Kidney (tissue), 14 donors: ENCODE results near the gene ARSG. TPM values are rescaled to one million over a fixed set of nuclear protein-coding genes. Genes with fewer than 3 reads are reported as not detected.
A peak's percentile ranks its signal among the peaks of the same experiment; 100 is the strongest.

Experiments
- DNase-seq, 5 donors: peaks; one replicate each; pipeline ENCODE4 v3.0.0-alpha.2; 2013 to 2020
- FAIRE-seq: peaks from 2 replicates; lab custom pipeline; 2012; peaks lifted over from hg19 to GRCh38; lab: Jason Lieb, UNC
- H3K27ac ChIP-seq, 2 donors: one replicate each; pipeline ENCODE4 v1.7.0; 2013; ENCODE audit warnings: low read depth in 2 of 2, low read length in 2 of 2, inconsistent platforms in 1 of 2
- H3K27me3 ChIP-seq: one replicate; pipeline ENCODE4 v1.7.1; 2013; ENCODE audit warnings: low read length, inconsistent platforms; ENCODE audit not compliant: control insufficient read depth, insufficient read depth
- H3K36me3 ChIP-seq, 3 donors: one replicate each; pipeline versions ENCODE4 v1.7.0 to v1.7.1; 2013; ENCODE audit warnings: low read length in 3 of 3, control low read depth in 1 of 3, inconsistent platforms in 1 of 3; ENCODE audit not compliant: insufficient read depth in 3 of 3, control insufficient read depth in 2 of 3
- H3K4me1 ChIP-seq, 3 donors: one replicate each; pipeline versions ENCODE4 v1.7.0 to v1.7.1; 2013; ENCODE audit warnings: low read length in 3 of 3, inconsistent platforms in 1 of 3, low read depth in 1 of 3; ENCODE audit not compliant: control insufficient read depth in 2 of 3, insufficient read depth in 2 of 3
- H3K4me3 ChIP-seq, 3 donors: one replicate each; pipeline versions ENCODE4 v1.7.0 to v1.8.1; 2013; ENCODE audit warnings: low read length in 3 of 3, control low read depth in 1 of 3, inconsistent platforms in 1 of 3
- H3K9ac ChIP-seq, 3 donors: one replicate each; pipeline versions ENCODE4 v1.7.0 to v1.7.1; 2013; ENCODE audit warnings: low read length in 3 of 3, control low read depth in 1 of 3, inconsistent platforms in 1 of 3
- H3K9me3 ChIP-seq, 3 donors: one replicate each; pipeline versions ENCODE4 v1.7.0 to v1.7.1; 2013; ENCODE audit warnings: low read length in 3 of 3, control low read depth in 1 of 3, inconsistent platforms in 1 of 3; ENCODE audit not compliant: control insufficient read depth in 2 of 3, insufficient read depth in 1 of 3
- CTCF ChIP-seq: IDR thresholded peaks from 3 replicates; pipeline ENCODE4 v1.5.1; 2012; ENCODE audit warnings: mild to moderate bottlenecking, moderate library complexity, borderline replicate concordance; ENCODE audit not compliant: insufficient read depth; ENCODE audit errors: extremely low read depth
- intact Hi-C: fragments of 100-400 bp; cut with DNase I; formaldehyde crosslinking; loops from one replicate; pipeline ENCODE4 v1.11.1; 2022
- polyA plus RNA-seq: library from polyadenylated mRNA; stranded (reverse); fragments of 350-450 nt; fragmentation: Illumina TruSeq; extraction: RNeasy Lipid Tissue Mini Kit (QIAGEN cat#74804); gene quantifications from one replicate; pipeline ENCODE4 v1.2.3, GENCODE V29; 2014; ENCODE audit warnings: low read depth, low replicate concordance; ENCODE audit not compliant: insufficient read depth
- total RNA-seq: library from RNA; stranded (reverse); fragmentation: NEBNext Ultra II Directional; extraction: Animal tissue kit (Norgen Biotek cat#: 25700); gene quantifications from one replicate; pipeline ENCODE4 v1.2.1, GENCODE V29; 2021
- donor health status: control.
- donor health status: control.
- donor health status: control.
- donor health status: control.
- donor health status: control.
- donor health status: DM: yes; HTN: yes; CAD: no.
- donor health status: Normal renal cell carcinoma (clear cell type).

Gene ARSG
- total and polyA plus RNA-seq, 2 donors from 2014 or later = 5.0 to 12.6 TPM

- Histone ChIP-seq H3K9ac (no peak overlapping the region), H3K27me3 (no peaks in the 10 kb centered on the region), H3K4me3 (no peak overlapping the region), H3K9me3 (no peaks in the 10 kb centered on the region), H3K36me3 (no peaks in the 10 kb centered on the region), H3K4me1 (peaks cover 0 to 15% (median 14%) of the 10 kb centered on the region in 3 donors), H3K27ac (peak overlapping the region in 1 of 2 donors; percentile 12)
- intact Hi-C loops = no loop called here
- DNase-seq = no peak
- no peak for FAIRE-seq
- TF ChIP-seq CTCF = no peak
These were observed 168.9 kb downstream of the ARSG start for GRCh38 chr17:68460146-68460545.

DNA sequence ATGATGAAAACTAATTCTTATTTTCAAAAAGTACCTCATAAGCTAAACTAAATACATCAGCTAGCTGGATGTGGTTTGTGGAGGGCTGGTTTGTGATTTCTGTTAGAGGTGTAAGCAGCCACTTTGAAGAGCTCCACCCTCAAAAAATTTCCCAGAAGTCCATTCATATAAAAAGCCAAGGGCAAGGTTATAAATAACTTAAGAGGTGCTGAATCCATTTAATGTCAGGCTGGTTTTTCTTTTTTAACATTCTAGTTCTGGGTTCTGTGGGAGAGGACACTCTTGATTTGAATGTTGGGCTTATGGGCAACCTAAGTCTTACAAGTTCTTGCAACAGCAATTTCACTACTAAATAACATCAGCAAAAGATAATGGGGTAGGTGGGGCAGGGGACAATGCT, 169.4 kb downstream of the ARSG start:
- Histone ChIP-seq H3K27ac (no peak overlapping the region), H3K9ac (no peak overlapping the region)

GRCh38 chr17:68461122-68461539, 169.8 kb downstream of the ARSG start:
- H3K4me3 ChIP-seq = no peak overlapping the region
- peaks cover 0 to 12% (median 10%) of the 10 kb centered on the region in 3 donors for H3K4me1 ChIP-seq
- no peaks in the 10 kb centered on the region for H3K9me3 ChIP-seq
- intact Hi-C loops = no loop called here
- no peak for TF ChIP-seq CTCF
- no peak overlapping the region for H3K27ac ChIP-seq
- H3K9ac ChIP-seq = no peak overlapping the region
- no peaks in the 10 kb centered on the region for H3K27me3 ChIP-seq
- FAIRE-seq (no peak), DNase-seq (no peak)
- no peaks in the 10 kb centered on the region for H3K36me3 ChIP-seq

More for the DNA sequence above, 169.4 kb downstream of the ARSG start:
- H3K4me1 ChIP-seq = peaks cover 0 to 14% (median 14%) of the 10 kb centered on the region in 3 donors
- H3K9me3 ChIP-seq = no peaks in the 10 kb centered on the region
- TF ChIP-seq CTCF = no peak
- no peaks in the 10 kb centered on the region for H3K36me3 ChIP-seq
- no peak overlapping the region for H3K4me3 ChIP-seq
- no peaks in the 10 kb centered on the region for H3K27me3 ChIP-seq
- no peak for FAIRE-seq
- no peak for DNase-seq
- intact Hi-C loops = no loop called here

- H3K27me3 ChIP-seq = no peaks in the 10 kb centered on the region
- peaks cover 0 to 11% (median 8%) of the 10 kb centered on the region in 3 donors for H3K4me1 ChIP-seq
- H3K9ac ChIP-seq = no peak overlapping the region
- TF ChIP-seq CTCF = no peak
- H3K9me3 ChIP-seq = no peaks in the 10 kb centered on the region
- H3K36me3 ChIP-seq = no peaks in the 10 kb centered on the region
- H3K27ac ChIP-seq = no peak overlapping the region
- no peak overlapping the region for H3K4me3 ChIP-seq
- FAIRE-seq (no peak), DNase-seq (no peak)
- intact Hi-C loops = no loop called here
These were observed 170.3 kb downstream of the ARSG start for GRCh38 chr17:68461589-68461988.
